Fibroblast of lung (primary cell): ENCODE data around the gene ATP8A2.

ENCODE experiments used
- CTCF ChIP-seq, 2 donors: IDR thresholded peaks in 1 of 2; conservative IDR thresholded peaks in 1 of 2; 1 replicate in 1 of 2; 2 replicates in 1 of 2; pipeline ENCODE4 v1.5.1; 2011 to 2012; ENCODE audit warnings: low read length in 2 of 2, control low read depth in 1 of 2, inconsistent platforms in 1 of 2, low read depth in 1 of 2, mild to moderate bottlenecking in 1 of 2
- EZH2 ChIP-seq: IDR thresholded peaks from 2 replicates; pipeline ENCODE4 v1.5.1; 2012; ENCODE audit warnings: low read length, control low read depth, mild to moderate bottlenecking; ENCODE audit errors: missing control alignments

GRCh38 chr13:25756912-25757311 lies 385.1 kb downstream of the ATP8A2 start:
- no peak for TF ChIP-seq EZH2
- TF ChIP-seq CTCF (conservative IDR thresholded peaks at IDR 0.05 in 1 of 2, IDR thresholded peaks at IDR 0.05 in 1 of 2; ENCODE audit: low read depth in 1 of 2, low read length in 2 of 2): no peak
